Activated CD4-positive, alpha-beta T cell treated with anti-CD3 and anti-CD28 coated beads, Interleukin-2, amount 10 ng/mL, durations not matched to agents 7 days and 5 days (primary cell): ENCODE data around the gene NUP210L. TPM values are rescaled to one million over a fixed set of nuclear protein-coding genes. Genes with fewer than 3 reads are reported as not detected.
"Not testable (repeated sequence)": the region's sequence is repeated elsewhere in the genome, so short reads cannot be mapped to it uniquely, and the experiment has no call there.

ENCODE experiments used
- CTCF ChIA-PET: fragments of 350-600 bp; sonication (Branson Sonifier 250); formaldehyde crosslinking; loops from one replicate; lab custom pipeline; 2021; ENCODE audit warnings: antibody characterized with exemption; lab: Charles Lee
- POLR2A ChIA-PET: fragments of 350-600 bp; sonication (Branson Sonifier 250); formaldehyde crosslinking; loops from one replicate; lab custom pipeline; 2021; ENCODE audit warnings: antibody characterized with exemption; lab: Charles Lee
- DNase-seq: peaks from one replicate; pipeline ENCODE4 v3.0.0-alpha.2; 2020
- H3K27ac Mint-ChIP-seq: one replicate; pipeline ENCODE4 v1.8.0; 2021; ENCODE audit warnings: mild to moderate bottlenecking, moderate library complexity, mixed read lengths
- H3K27me3 Mint-ChIP-seq: one replicate; pipeline ENCODE4 v1.8.0; 2021; ENCODE audit warnings: mixed read lengths
- H3K36me3 Mint-ChIP-seq: one replicate; pipeline ENCODE4 v1.8.0; 2021; ENCODE audit warnings: low read depth, mixed read lengths
- H3K4me1 Mint-ChIP-seq: one replicate; pipeline ENCODE4 v1.8.0; 2021; ENCODE audit warnings: mixed read lengths
- H3K4me3 Mint-ChIP-seq: one replicate; pipeline ENCODE4 v1.8.0; 2021; ENCODE audit warnings: mild to moderate bottlenecking, moderate library complexity, mixed read lengths
- H3K9me3 Mint-ChIP-seq: one replicate; pipeline ENCODE4 v1.8.0; 2021; ENCODE audit warnings: mixed read lengths
- total RNA-seq, 2 experiments: library from RNA; stranded (reverse); gene quantifications; one replicate each; pipeline ENCODE4 v1.2.3, GENCODE V29; 2021

Gene NUP210L
- total RNA-seq, 2 experiments from 2014 or later, result 0.04 to 0.12 TPM

GRCh38 chr1:153984123-153984894 lies 170.6 kb downstream of the NUP210L start:
- no peaks in the 10 kb centered on the region for H3K36me3 Mint-ChIP-seq
- ChIA-PET CTCF (interaction anchor here (0.5 to 3.5 kb wide), 7 partner anchors 8 to 209 kb away, joined by 3 to 32 read pairs (median 3); partner anchors contain the start of genes CREB3L4, DENND4B, JTB and SLC27A3), POLR2A (no interaction called here)
- no peak for DNase-seq
- H3K4me3 Mint-ChIP-seq, result no peak overlapping the region
- peaks cover 30% of the 10 kb centered on the region for H3K4me1 Mint-ChIP-seq
- H3K9me3 Mint-ChIP-seq, result no peaks in the 10 kb centered on the region
- H3K27ac Mint-ChIP-seq, result no peak overlapping the region
- no peaks in the 10 kb centered on the region for H3K27me3 Mint-ChIP-seq

- peaks cover 34% of the 10 kb centered on the region for H3K4me1 Mint-ChIP-seq
- H3K27ac Mint-ChIP-seq, DNase-seq, H3K9me3 Mint-ChIP-seq, H3K4me3 Mint-ChIP-seq, H3K36me3 Mint-ChIP-seq, CTCF ChIA-PET, H3K27me3 Mint-ChIP-seq: not testable (repeated sequence)
- POLR2A ChIA-PET, result interaction anchor here (0.6 kb wide), 1 partner anchor 218 kb away, joined by 3 read pairs; no protein-coding TSS in a partner anchor
These were observed 173.1 kb downstream of the NUP210L start for GRCh38 chr1:153981735-153982134.

- H3K27me3 Mint-ChIP-seq, DNase-seq, H3K9me3 Mint-ChIP-seq, POLR2A ChIA-PET, H3K27ac Mint-ChIP-seq: not testable (repeated sequence)
- H3K36me3 Mint-ChIP-seq, result peaks cover 28% of the 10 kb centered on the region
- peak overlapping the region; percentile 97 for H3K4me3 Mint-ChIP-seq
- peaks cover 35% of the 10 kb centered on the region for H3K4me1 Mint-ChIP-seq
- CTCF ChIA-PET, result interaction anchor here (0.8 to 4.8 kb wide), 4 partner anchors 7 to 129 kb away, joined by 3 to 32 read pairs (median 8); partner anchors contain the start of genes CREB3L4 and RAB13
These were observed 175.8 kb downstream of the NUP210L start for GRCh38 chr1:153979091-153979490.

- Mint-ChIP-seq H3K9me3 (no peaks in the 10 kb centered on the region), H3K36me3 (peaks cover 35% of the 10 kb centered on the region), H3K4me1 (peaks cover 39% of the 10 kb centered on the region), H3K27ac (peak overlapping the region; percentile 92), H3K4me3 (peak overlapping the region; percentile 97), H3K27me3 (no peaks in the 10 kb centered on the region)
- DNase-seq, result no peak
- POLR2A ChIA-PET, result interaction anchor here (1.0 to 1.8 kb wide), 4 partner anchors 11 to 56 kb away, joined by 3 to 9 read pairs (median 6); partner anchors contain the start of genes CREB3L4, CRTC2 and RPS27
- CTCF ChIA-PET, result interaction anchor here (0.8 to 4.8 kb wide), 7 partner anchors 8 to 182 kb away, joined by 3 to 32 read pairs (median 12); partner anchors contain the start of genes CREB3L4, DENND4B, RAB13 and SLC39A1
These were observed 176.5 kb downstream of the NUP210L start for GRCh38 chr1:153978274-153978909.

DNA sequence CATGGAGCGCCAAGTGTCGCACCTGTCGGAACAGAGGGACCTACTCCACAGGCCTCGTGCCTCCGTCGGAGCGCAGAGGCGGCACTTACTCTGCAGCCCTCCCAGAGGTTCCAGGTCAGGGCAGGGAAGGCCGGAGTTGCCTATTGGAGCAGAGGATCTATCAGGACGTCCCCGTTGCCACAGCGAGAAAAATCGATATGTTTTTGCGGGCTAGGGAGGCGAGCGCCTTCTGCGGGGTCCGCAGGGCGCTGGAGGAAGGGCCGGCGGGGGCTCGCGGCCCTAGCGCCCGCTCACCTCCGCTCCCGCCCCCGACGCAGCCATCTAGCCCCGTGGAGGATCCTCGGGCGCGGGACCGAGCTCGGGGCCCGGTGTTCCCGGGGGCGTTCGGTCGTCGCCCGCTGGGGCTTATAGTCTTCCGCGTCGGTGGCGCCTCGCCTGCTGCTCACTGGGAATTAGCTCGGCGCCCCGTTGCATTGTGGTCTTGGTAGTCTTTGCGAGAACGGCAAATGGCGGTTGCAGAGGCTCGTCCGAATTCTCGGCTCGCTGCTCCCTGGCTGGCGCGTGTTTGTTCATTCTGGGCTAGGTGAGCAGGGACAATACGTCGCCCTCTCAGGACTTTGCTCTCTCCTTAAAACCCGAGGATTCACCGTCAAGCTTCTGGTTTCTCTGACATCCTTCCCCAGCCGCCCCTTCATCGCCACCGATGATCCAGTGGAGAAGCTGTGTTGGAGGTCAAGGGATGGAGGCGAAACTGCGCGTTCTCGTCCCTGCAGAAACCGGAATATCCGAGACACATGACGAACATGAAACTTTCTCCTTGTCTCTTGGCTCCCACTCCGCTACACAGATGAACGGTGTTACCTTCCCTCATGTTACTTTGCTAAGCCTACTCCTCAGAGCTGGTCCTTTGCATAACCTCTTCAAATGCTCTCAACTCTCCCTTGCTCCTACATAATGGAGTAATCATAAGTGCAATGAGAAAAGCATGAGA lies 177.3 kb downstream of the NUP210L start, which contains the start of gene JTB:
TSS of gene JTB (minus strand) at position 425 of the 991 bp plus-strand sequence. CDS start at position 3, 422 bp downstream.
- Mint-ChIP-seq H3K4me1 (peaks cover 47% of the 10 kb centered on the region), H3K9me3 (no peaks in the 10 kb centered on the region), H3K27ac (peak within 1 kb of the TSS; percentile 92), H3K4me3 (peak within 1 kb of the TSS; percentile 97), H3K36me3 (peaks cover 38% of the 10 kb centered on the region), H3K27me3 (no peaks in the 10 kb centered on the region)
- CTCF ChIA-PET, result interaction anchor here (0.5 to 4.8 kb wide), 11 partner anchors 8 to 181 kb away, joined by 3 to 32 read pairs (median 4); partner anchors contain the start of genes CREB3L4, DENND4B, RAB13 and RPS27
- peak; percentile 90 for DNase-seq
- POLR2A ChIA-PET, result interaction anchor here (0.6 to 1.8 kb wide), 7 partner anchors 10 to 306 kb away, joined by 3 to 9 read pairs (median 3); partner anchors contain the start of genes CREB3L4, CRTC2 and RPS27

GRCh38 chr1:153976819-153977249 lies 178.0 kb downstream of the NUP210L start:
- Mint-ChIP-seq H3K4me1 (peaks cover 54% of the 10 kb centered on the region), H3K27me3 (no peaks in the 10 kb centered on the region), H3K4me3 (peak overlapping the region; percentile 97), H3K9me3 (no peaks in the 10 kb centered on the region), H3K27ac (peak overlapping the region; percentile 92), H3K36me3 (peaks cover 38% of the 10 kb centered on the region)
- DNase-seq, result no peak
- POLR2A ChIA-PET, result interaction anchor here (0.6 to 1.8 kb wide), 5 partner anchors 10 to 305 kb away, joined by 3 to 9 read pairs (median 3); partner anchors contain the start of genes CREB3L4 and RPS27
- CTCF ChIA-PET, result interaction anchor here (0.6 to 4.8 kb wide), 7 partner anchors 8 to 68 kb away, joined by 3 to 32 read pairs (median 12); partner anchors contain the start of genes CREB3L4, DENND4B, RAB13 and SLC39A1

- POLR2A ChIA-PET, result no interaction called here
- Mint-ChIP-seq H3K36me3 (peaks cover 38% of the 10 kb centered on the region), H3K27ac (no peak overlapping the region), H3K9me3 (no peaks in the 10 kb centered on the region), H3K4me1 (peaks cover 64% of the 10 kb centered on the region), H3K27me3 (no peaks in the 10 kb centered on the region), H3K4me3 (no peak overlapping the region)
- DNase-seq, result no peak
- CTCF ChIA-PET, result interaction anchor here (0.6 to 1.0 kb wide), 4 partner anchors 8 to 313 kb away, joined by 3 read pairs; no protein-coding TSS in a partner anchor
These were observed 181.3 kb downstream of the NUP210L start for GRCh38 chr1:153973525-153973924.

- Mint-ChIP-seq H3K4me3 (no peak overlapping the region), H3K27ac (no peak overlapping the region), H3K27me3 (no peaks in the 10 kb centered on the region), H3K4me1 (peaks cover 63% of the 10 kb centered on the region), H3K36me3 (peaks cover 38% of the 10 kb centered on the region), H3K9me3 (no peaks in the 10 kb centered on the region)
- POLR2A ChIA-PET, result no interaction called here
- no peak for DNase-seq
- CTCF ChIA-PET, result interaction anchor here (0.6 to 1.0 kb wide), 4 partner anchors 11 to 313 kb away, joined by 3 read pairs; no protein-coding TSS in a partner anchor
These were observed 181.8 kb downstream of the NUP210L start for GRCh38 chr1:153973071-153973470.

DNA sequence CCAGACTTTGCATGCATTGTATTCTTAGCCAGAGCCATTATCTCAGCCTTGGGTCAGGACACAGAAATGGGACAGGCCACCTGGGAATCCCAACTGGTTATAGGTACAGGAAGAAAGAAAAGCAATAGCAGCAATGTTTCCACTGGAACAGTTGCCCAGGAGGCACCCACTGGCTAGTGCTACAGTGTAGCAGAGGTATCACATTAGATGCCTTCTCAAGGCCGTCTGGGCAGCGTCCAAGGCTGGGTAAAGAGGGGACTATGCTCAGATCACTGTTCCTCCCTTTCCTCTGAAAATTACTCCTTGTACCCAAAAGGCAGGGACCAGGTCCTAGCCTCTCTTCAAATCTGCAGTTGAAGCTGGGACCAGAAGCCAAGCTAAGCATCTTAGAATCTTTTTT lies 184.5 kb downstream of the NUP210L start:
- ChIA-PET POLR2A (no interaction called here), CTCF (interaction anchor here (1.2 kb wide), 1 partner anchor 10 kb away, joined by 3 read pairs; no protein-coding TSS in a partner anchor)
- no peaks in the 10 kb centered on the region for H3K27me3 Mint-ChIP-seq
- H3K4me3 Mint-ChIP-seq, result no peak overlapping the region
- no peaks in the 10 kb centered on the region for H3K9me3 Mint-ChIP-seq
- H3K4me1 Mint-ChIP-seq, result peaks cover 67% of the 10 kb centered on the region
- no peak overlapping the region for H3K27ac Mint-ChIP-seq
- H3K36me3 Mint-ChIP-seq, result peaks cover 24% of the 10 kb centered on the region
- no peak for DNase-seq

- Mint-ChIP-seq H3K4me1 (peaks cover 63% of the 10 kb centered on the region), H3K9me3 (no peaks in the 10 kb centered on the region), H3K27me3 (no peaks in the 10 kb centered on the region), H3K36me3 (peaks cover 12% of the 10 kb centered on the region), H3K4me3 (no peak overlapping the region), H3K27ac (peak overlapping the region; percentile 54)
- ChIA-PET CTCF (interaction anchor here (0.6 to 2.9 kb wide), 5 partner anchors 9 to 188 kb away, joined by 3 to 14 read pairs (median 3); partner anchors contain the start of gene JTB), POLR2A (no interaction called here)
- DNase-seq, result no peak
These were observed 185.9 kb downstream of the NUP210L start for GRCh38 chr1:153968972-153969371.

DNA sequence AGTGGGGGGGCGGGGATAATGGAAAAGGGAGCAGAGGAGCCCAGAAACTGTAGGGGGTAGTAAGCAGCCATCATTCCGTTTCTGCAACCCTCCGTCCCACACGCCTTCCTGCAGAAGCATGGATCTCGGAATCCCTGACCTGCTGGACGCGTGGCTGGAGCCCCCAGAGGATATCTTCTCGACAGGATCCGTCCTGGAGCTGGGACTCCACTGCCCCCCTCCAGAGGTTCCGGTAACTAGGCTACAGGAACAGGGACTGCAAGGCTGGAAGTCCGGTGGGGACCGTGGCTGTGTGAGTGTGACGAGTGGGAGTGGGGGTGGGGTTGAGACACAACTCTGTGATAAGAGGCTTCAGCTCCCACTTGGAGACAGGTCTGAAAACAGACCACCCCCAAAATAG lies 186.5 kb downstream of the NUP210L start:
- Mint-ChIP-seq H3K27ac (peak overlapping the region; percentile 95), H3K27me3 (no peaks in the 10 kb centered on the region), H3K4me1 (peaks cover 66% of the 10 kb centered on the region), H3K9me3 (no peaks in the 10 kb centered on the region), H3K4me3 (peak overlapping the region; percentile 88), H3K36me3 (peaks cover 7% of the 10 kb centered on the region)
- DNase-seq, result no peak
- ChIA-PET CTCF (interaction anchor here (0.8 to 3.5 kb wide), 7 partner anchors 10 to 289 kb away, joined by 3 to 25 read pairs (median 3); partner anchors contain the start of genes DENND4B, JTB, RAB13 and SLC27A3), POLR2A (interaction anchor here (0.8 kb wide), 1 partner anchor 22 kb away, joined by 3 read pairs; the partner anchor contains the start of gene RPS27)
